Panc1 (cell line): ENCODE results near the gene APEH. TPM values are rescaled to one million over a fixed set of nuclear protein-coding genes. Genes with fewer than 3 reads are reported as not detected.

Experiments
- ATAC-seq: fragments of 200-7000 bp; cut with Tn5 transposase; 2 replicates; pipeline ENCODE4 v1.9.1; 2020; ENCODE audit warnings: mild to moderate bottlenecking, moderate library complexity
- BruUV-seq: library from RNA; stranded (reverse); fragments of 400-500 nt; replicated peaks from 2 replicates; lab custom pipeline; 2021; lab: Mats Ljungman, UMichigan
- CTCF ChIA-PET: fragments of 300-600 bp; sonication (Branson Sonifier 250); formaldehyde crosslinking; loops from one replicate; lab custom pipeline; 2022; ENCODE audit warnings: antibody characterized with exemption; lab: Charles Lee
- POLR2A ChIA-PET: fragments of 300-600 bp; sonication (Branson Sonifier 250); formaldehyde crosslinking; loops from one replicate; lab custom pipeline; 2022; ENCODE audit warnings: antibody characterized with exemption; lab: Charles Lee
- DNase-seq: peaks from one replicate; pipeline ENCODE4 v3.0.0-alpha.2; 2010; ENCODE audit warnings: low read depth, low spot score
- H3K27ac ChIP-seq: 2 replicates; pipeline ENCODE4 v1.5.1; 2011; ENCODE audit warnings: mild to moderate bottlenecking, low read length, inconsistent platforms
- H3K27me3 ChIP-seq: fragments of 200-500 bp; sonication (Bioruptor generic); 2 replicates; pipeline ENCODE4 v1.6.0; 2014; ENCODE audit warnings: low read length, inconsistent platforms; ENCODE audit not compliant: control insufficient read depth, insufficient read depth
- H3K36me3 ChIP-seq: fragments of 200-500 bp; sonication (Bioruptor generic); 2 replicates; pipeline ENCODE4 v1.5.1; 2014; ENCODE audit warnings: inconsistent platforms, mild to moderate bottlenecking, low read length, moderate library complexity; ENCODE audit not compliant: control insufficient read depth, insufficient read depth
- H3K4me1 ChIP-seq: 2 replicates; pipeline ENCODE4 v1.5.1; 2011; ENCODE audit warnings: inconsistent platforms, mild to moderate bottlenecking, low read length, moderate library complexity; ENCODE audit not compliant: control insufficient read depth, insufficient read depth
- H3K4me3 ChIP-seq, 2 experiments: 2 replicates each; pipeline ENCODE4 v1.5.1; 2011 to 2012; ENCODE audit warnings: low read depth in 2 of 2, low read length in 2 of 2, mild to moderate bottlenecking in 2 of 2, inconsistent platforms in 1 of 2, moderate library complexity in 1 of 2
- H3K9me3 ChIP-seq: fragments of 200-500 bp; sonication (Bioruptor generic); 2 replicates; pipeline ENCODE4 v1.5.1; 2014; ENCODE audit warnings: low read depth, mild to moderate bottlenecking, inconsistent platforms, low read length, moderate library complexity; ENCODE audit not compliant: control insufficient read depth, insufficient read depth
- CTCF ChIP-seq: fragments of 450-650 bp; IDR thresholded peaks from 2 replicates; pipeline ENCODE4 v1.5.1; 2017; ENCODE audit warnings: mild to moderate bottlenecking
- POLR2AphosphoS5 ChIP-seq: IDR thresholded peaks from 2 replicates; pipeline ENCODE4 v1.6.1; 2012; ENCODE audit warnings: mild to moderate bottlenecking, low read depth, low read length, moderate library complexity
- REST ChIP-seq, 2 experiments: IDR thresholded peaks; 2 replicates each; pipeline ENCODE4 v1.6.1; 2011 to 2012; ENCODE audit warnings: low read depth in 2 of 2, control low read depth in 1 of 2, low read length in 1 of 2, mild to moderate bottlenecking in 1 of 2, moderate library complexity in 1 of 2; ENCODE audit not compliant: insufficient read depth in 1 of 2
- SIN3A ChIP-seq: IDR thresholded peaks from 2 replicates; pipeline ENCODE4 v1.6.1; 2012; ENCODE audit warnings: low read depth, mild to moderate bottlenecking, low read length, moderate library complexity, borderline replicate concordance; ENCODE audit not compliant: insufficient read depth
- TCF7L2 ChIP-seq: IDR thresholded peaks from 2 replicates; pipeline ENCODE4 v1.6.1; 2011; ENCODE audit warnings: mild to moderate bottlenecking, low read depth, low read length, inconsistent platforms
- in situ Hi-C: cut with HindIII; loops from 2 replicates; pipeline ENCODE4 v1.10.0; 2016; ENCODE audit warnings: low sequenced_read_pairs, low pct_unique_long_range_greater_than_20kb
- intact Hi-C: fragments of 100-400 bp; cut with micrococcal nuclease; formaldehyde crosslinking; loops from one replicate; pipeline ENCODE4 v1.10.0; 2022; ENCODE audit not compliant: unreplicated experiment
- total RNA-seq: library from RNA; stranded (reverse); gene quantifications from one replicate; pipeline ENCODE4 v1.2.1, GENCODE V29; 2021; ENCODE audit not compliant: unreplicated experiment

Gene APEH
- total RNA-seq, 1 experiment from 2014 or later = 131 TPM

GRCh38 chr3:49649576-49649975, 24.6 kb upstream of the APEH start:
- in situ Hi-C loops = no loop called here

GRCh38 chr3:49650177-49650576, 24.0 kb upstream of the APEH start:
- Histone ChIP-seq H3K27ac (no peak overlapping the region), H3K4me1 (no peaks in the 10 kb centered on the region), H3K36me3 (no peaks in the 10 kb centered on the region), H3K9me3 (no peaks in the 10 kb centered on the region), H3K4me3 (no peak overlapping the region), H3K27me3 (no peaks in the 10 kb centered on the region)
- TF ChIP-seq SIN3A (no peak), POLR2AphosphoS5 (no peak), REST (IDR thresholded peaks at IDR 0.05; ENCODE audit: insufficient read depth in 1 of 2, low read depth in 2 of 2, low read length in 1 of 2) (no peak), CTCF (no peak), TCF7L2 (no peak)
- BruUV-seq = no TSS peak
- in situ Hi-C loops (no loop called here), intact Hi-C loops (no loop called here)
- ATAC-seq (no peak), DNase-seq (no peak)
- ChIA-PET CTCF (no interaction called here), POLR2A (no interaction called here)

More at GRCh38 chr3:49649576-49649975, 24.6 kb upstream of the APEH start:
- H3K4me3 ChIP-seq = no peak overlapping the region
- intact Hi-C loops = no loop called here
- no peaks in the 10 kb centered on the region for H3K9me3 ChIP-seq
- ATAC-seq = no peak
- H3K36me3 ChIP-seq = no peaks in the 10 kb centered on the region
- ChIA-PET POLR2A (no interaction called here), CTCF (no interaction called here)
- no peaks in the 10 kb centered on the region for H3K4me1 ChIP-seq
- no peak overlapping the region for H3K27ac ChIP-seq
- no peak for TF ChIP-seq SIN3A
- H3K27me3 ChIP-seq = no peaks in the 10 kb centered on the region
- no TSS peak for BruUV-seq
- no peak for DNase-seq

- no peak overlapping the region for H3K4me3 ChIP-seq
- H3K27me3 ChIP-seq = no peaks in the 10 kb centered on the region
- TF ChIP-seq SIN3A = no peak
- no peak for TF ChIP-seq REST (IDR thresholded peaks at IDR 0.05; ENCODE audit: insufficient read depth in 1 of 2, low read depth in 2 of 2, low read length in 1 of 2)
- TF ChIP-seq POLR2AphosphoS5 = no peak
- TF ChIP-seq CTCF = no peak
- no peak for TF ChIP-seq TCF7L2
- DNase-seq (no peak), ATAC-seq (no peak)
- H3K4me1 ChIP-seq = no peaks in the 10 kb centered on the region
- CTCF ChIA-PET = no interaction called here
- in situ Hi-C loops (no loop called here), intact Hi-C loops (no loop called here)
- no TSS peak for BruUV-seq
- H3K36me3 ChIP-seq = no peaks in the 10 kb centered on the region
- H3K27ac ChIP-seq = no peak overlapping the region
- H3K9me3 ChIP-seq = no peaks in the 10 kb centered on the region
- POLR2A ChIA-PET = no interaction called here
These were observed 23.5 kb upstream of the APEH start for GRCh38 chr3:49650637-49651036.
